Mesothelial cell of epicardium (in vitro differentiated cells): ENCODE measurements around the gene NSRP1. TPM values are rescaled to one million over a fixed set of nuclear protein-coding genes. Genes with fewer than 3 reads are reported as not detected.

Source experiments
- DNase-seq, 2 experiments: peaks; one replicate each; pipeline ENCODE4 v3.0.0; 2021; ENCODE audit warnings: low spot score in 2 of 2; ENCODE audit not compliant: unreplicated experiment in 2 of 2
- H3K27ac Mint-ChIP-seq: 2 replicates; pipeline ENCODE4 v1.8.0; 2021; ENCODE audit warnings: mixed read lengths
- H3K27me3 Mint-ChIP-seq: 2 replicates; pipeline ENCODE4 v1.8.0; 2021; ENCODE audit warnings: low read depth, mixed read lengths
- H3K36me3 Mint-ChIP-seq: 2 replicates; pipeline ENCODE4 v1.8.0; 2021; ENCODE audit warnings: mixed read lengths
- H3K4me1 Mint-ChIP-seq: 2 replicates; pipeline ENCODE4 v1.8.0; 2021; ENCODE audit warnings: mixed read lengths
- H3K4me3 Mint-ChIP-seq: 2 replicates; pipeline ENCODE4 v1.8.0; 2021; ENCODE audit warnings: mild to moderate bottlenecking, moderate library complexity, mixed read lengths
- H3K9me3 Mint-ChIP-seq: 2 replicates; pipeline ENCODE4 v1.8.0; 2021; ENCODE audit warnings: mixed read lengths
- total RNA-seq: library from RNA; stranded (reverse); gene quantifications from 3 replicates; pipeline ENCODE4 v1.2.1, GENCODE V29; 2021
- TF ChIP-seq, protein P1 (sequence below): fragments of 200-600 bp; sonication (generic); IDR thresholded peaks from one replicate; pipeline ENCODE4 v1.5.0; 2021; ENCODE audit warnings: antibody characterized with exemption; ENCODE audit not compliant: unreplicated experiment

NSRP1 gene
- total RNA-seq, 1 donor from 2014 or later = 32.7 TPM

- no peaks in the 10 kb centered on the region for H3K27me3 Mint-ChIP-seq
- TF ChIP-seq, protein P1, sequence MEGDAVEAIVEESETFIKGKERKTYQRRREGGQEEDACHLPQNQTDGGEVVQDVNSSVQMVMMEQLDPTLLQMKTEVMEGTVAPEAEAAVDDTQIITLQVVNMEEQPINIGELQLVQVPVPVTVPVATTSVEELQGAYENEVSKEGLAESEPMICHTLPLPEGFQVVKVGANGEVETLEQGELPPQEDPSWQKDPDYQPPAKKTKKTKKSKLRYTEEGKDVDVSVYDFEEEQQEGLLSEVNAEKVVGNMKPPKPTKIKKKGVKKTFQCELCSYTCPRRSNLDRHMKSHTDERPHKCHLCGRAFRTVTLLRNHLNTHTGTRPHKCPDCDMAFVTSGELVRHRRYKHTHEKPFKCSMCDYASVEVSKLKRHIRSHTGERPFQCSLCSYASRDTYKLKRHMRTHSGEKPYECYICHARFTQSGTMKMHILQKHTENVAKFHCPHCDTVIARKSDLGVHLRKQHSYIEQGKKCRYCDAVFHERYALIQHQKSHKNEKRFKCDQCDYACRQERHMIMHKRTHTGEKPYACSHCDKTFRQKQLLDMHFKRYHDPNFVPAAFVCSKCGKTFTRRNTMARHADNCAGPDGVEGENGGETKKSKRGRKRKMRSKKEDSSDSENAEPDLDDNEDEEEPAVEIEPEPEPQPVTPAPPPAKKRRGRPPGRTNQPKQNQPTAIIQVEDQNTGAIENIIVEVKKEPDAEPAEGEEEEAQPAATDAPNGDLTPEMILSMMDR = no peak
- no peaks in the 10 kb centered on the region for H3K4me1 Mint-ChIP-seq
- no peaks in the 10 kb centered on the region for H3K9me3 Mint-ChIP-seq
- peaks cover 35% of the 10 kb centered on the region for H3K36me3 Mint-ChIP-seq
- no peak for DNase-seq
- H3K4me3 Mint-ChIP-seq = no peak overlapping the region
- H3K27ac Mint-ChIP-seq = peak overlapping the region; percentile 11
These were observed 71.0 kb downstream of the NSRP1 start for GRCh38 chr17:30187573-30187972.

- Mint-ChIP-seq H3K4me1 (no peaks in the 10 kb centered on the region), H3K27ac (no peak overlapping the region)
These were observed 71.8 kb downstream of the NSRP1 start for GRCh38 chr17:30188211-30188939.

DNA sequence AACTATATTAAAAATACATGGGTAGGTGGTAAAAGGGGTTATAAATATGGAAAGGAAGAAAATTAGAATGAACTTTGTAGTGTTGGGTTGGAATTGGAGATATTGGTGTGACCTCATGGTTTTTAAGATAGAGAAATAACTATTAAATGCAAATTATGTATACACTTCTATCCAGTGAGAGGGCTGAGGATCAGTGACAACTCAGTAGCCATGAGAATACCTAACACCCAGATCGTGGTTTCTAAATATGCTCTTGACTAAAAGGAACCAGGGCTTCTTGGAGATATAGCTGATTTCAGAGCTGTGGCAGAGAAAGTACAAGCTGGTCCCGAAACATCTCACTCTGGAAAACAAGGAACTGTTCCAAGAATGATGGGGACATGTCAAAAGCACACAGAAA, 74.5 kb downstream of the NSRP1 start:
- Mint-ChIP-seq H3K36me3 (peaks cover 9% of the 10 kb centered on the region), H3K4me3 (no peak overlapping the region), H3K27ac (no peak overlapping the region), H3K4me1 (no peaks in the 10 kb centered on the region), H3K27me3 (peaks cover 7% of the 10 kb centered on the region), H3K9me3 (no peaks in the 10 kb centered on the region)
- DNase-seq = no peak
- TF ChIP-seq, protein P1 = no peak

More at GRCh38 chr17:30188211-30188939, 71.8 kb downstream of the NSRP1 start:
- Mint-ChIP-seq H3K36me3 (peaks cover 29% of the 10 kb centered on the region), H3K9me3 (no peaks in the 10 kb centered on the region), H3K27me3 (peaks cover 4% of the 10 kb centered on the region), H3K4me3 (no peak overlapping the region)
- TF ChIP-seq, protein P1 = no peak
- DNase-seq = no peak

GRCh38 chr17:30196504-30196903, 79.9 kb downstream of the NSRP1 start:
- no peaks in the 10 kb centered on the region for H3K9me3 Mint-ChIP-seq
- DNase-seq = no peak
- H3K4me1 Mint-ChIP-seq = no peaks in the 10 kb centered on the region
- H3K4me3 Mint-ChIP-seq = no peak overlapping the region
- H3K27ac Mint-ChIP-seq = no peak overlapping the region
- H3K36me3 Mint-ChIP-seq = no peaks in the 10 kb centered on the region
- peaks cover 7% of the 10 kb centered on the region for H3K27me3 Mint-ChIP-seq
- TF ChIP-seq, protein P1 = no peak

GRCh38 chr17:30197416-30197815, 80.8 kb downstream of the NSRP1 start:
- DNase-seq = no peak
- Mint-ChIP-seq H3K9me3 (no peaks in the 10 kb centered on the region), H3K27me3 (peaks cover 7% of the 10 kb centered on the region), H3K4me3 (no peak overlapping the region), H3K4me1 (no peaks in the 10 kb centered on the region), H3K36me3 (no peaks in the 10 kb centered on the region), H3K27ac (no peak overlapping the region)
- TF ChIP-seq, protein P1 = no peak
